Activated CD8-positive, alpha-beta T cell treated with anti-CD3 and anti-CD28 coated beads for 36 hours (primary cell): Measurements from ENCODE around the gene SLC22A23. TPM values are rescaled to one million over a fixed set of nuclear protein-coding genes. Genes with fewer than 3 reads are reported as not detected.

ENCODE experiments used
- ATAC-seq: fragments of 200-7000 bp; cut with Tn5 transposase; one replicate; pipeline ENCODE4 v1.10.0; 2021; ENCODE audit warnings: mild to moderate bottlenecking, moderate library complexity
- CTCF ChIA-PET: fragments of 350-600 bp; sonication (Branson Sonifier 250); formaldehyde crosslinking; loops from one replicate; lab custom pipeline; 2021; ENCODE audit warnings: antibody characterized with exemption; lab: Charles Lee
- POLR2A ChIA-PET: fragments of 350-600 bp; sonication (Branson Sonifier 250); formaldehyde crosslinking; loops from one replicate; lab custom pipeline; 2021; ENCODE audit warnings: antibody characterized with exemption; lab: Charles Lee
- DNase-seq: peaks from one replicate; pipeline ENCODE4 v3.0.0-alpha.2; 2020
- H3K27ac Mint-ChIP-seq: one replicate; pipeline ENCODE4 v1.8.0; 2021; ENCODE audit warnings: mild to moderate bottlenecking, mixed read lengths
- H3K27me3 Mint-ChIP-seq: one replicate; pipeline ENCODE4 v1.8.0; 2021; ENCODE audit warnings: mixed read lengths
- H3K36me3 Mint-ChIP-seq: one replicate; pipeline ENCODE4 v1.8.0; 2021; ENCODE audit warnings: low read depth, mixed read lengths
- H3K4me1 Mint-ChIP-seq: one replicate; pipeline ENCODE4 v1.8.0; 2021; ENCODE audit warnings: low read depth, mixed read lengths
- H3K4me3 Mint-ChIP-seq: one replicate; pipeline ENCODE4 v1.8.0; 2021; ENCODE audit warnings: mild to moderate bottlenecking, moderate library complexity, mixed read lengths
- H3K9me3 Mint-ChIP-seq: one replicate; pipeline ENCODE4 v1.8.0; 2021; ENCODE audit warnings: mixed read lengths
- CTCF ChIP-seq: fragments of 200-600 bp; IDR thresholded peaks from one replicate; pipeline ENCODE4 v1.8.0; 2022; ENCODE audit warnings: antibody characterized with exemption, mild to moderate bottlenecking
- intact Hi-C: fragments of 100-400 bp; cut with micrococcal nuclease; formaldehyde crosslinking; loops from one replicate; pipeline ENCODE4 v1.10.0; 2022
- total RNA-seq, 2 experiments: library from RNA; stranded (reverse); gene quantifications; one replicate each; pipeline ENCODE4 v1.2.3, GENCODE V29; 2021

SLC22A23 gene
- total RNA-seq, 2 experiments from 2014 or later, result 0.16 to 0.34 TPM

- ChIA-PET POLR2A (no interaction called here), CTCF (interaction anchor here (0.7 to 1.5 kb wide), 2 partner anchors 10 to 12 kb away, joined by 3 to 4 read pairs; no protein-coding TSS in a partner anchor)
- intact Hi-C loops, result no loop called here
- H3K36me3 Mint-ChIP-seq, result no peaks in the 10 kb centered on the region
- DNase-seq (no peak), ATAC-seq (no peak)
- H3K27ac Mint-ChIP-seq, result no peak overlapping the region
- H3K4me1 Mint-ChIP-seq, result no peaks in the 10 kb centered on the region
- no peaks in the 10 kb centered on the region for H3K27me3 Mint-ChIP-seq
- no peak for TF ChIP-seq CTCF
- no peaks in the 10 kb centered on the region for H3K9me3 Mint-ChIP-seq
- H3K4me3 Mint-ChIP-seq, result no peak overlapping the region
These were observed 165.5 kb downstream of the SLC22A23 start for GRCh38 chr6:3291346-3291745.

GRCh38 chr6:3290931-3291211 lies 166.0 kb downstream of the SLC22A23 start:
- Mint-ChIP-seq H3K27me3 (no peaks in the 10 kb centered on the region), H3K36me3 (no peaks in the 10 kb centered on the region), H3K4me3 (no peak overlapping the region), H3K27ac (no peak overlapping the region), H3K4me1 (no peaks in the 10 kb centered on the region), H3K9me3 (no peaks in the 10 kb centered on the region)
- CTCF ChIA-PET, result no interaction called here
- POLR2A ChIA-PET, result no interaction called here
- intact Hi-C loops, result no loop called here
- DNase-seq (no peak), ATAC-seq (no peak)
- no peak for TF ChIP-seq CTCF

- Mint-ChIP-seq H3K27ac (no peak overlapping the region), H3K4me1 (no peaks in the 10 kb centered on the region), H3K27me3 (no peaks in the 10 kb centered on the region), H3K36me3 (no peaks in the 10 kb centered on the region), H3K4me3 (no peak overlapping the region), H3K9me3 (no peaks in the 10 kb centered on the region)
- CTCF ChIA-PET, result interaction anchor here (1.1 kb wide), 1 partner anchor 11 kb away, joined by 3 read pairs; no protein-coding TSS in a partner anchor
- DNase-seq (no peak), ATAC-seq (no peak)
- POLR2A ChIA-PET, result interaction anchor here (0.7 kb wide), 1 partner anchor 885 kb away, joined by 3 read pairs; no protein-coding TSS in a partner anchor
- intact Hi-C loops, result no loop called here
- no peak for TF ChIP-seq CTCF
These were observed 166.5 kb downstream of the SLC22A23 start for GRCh38 chr6:3290149-3290930.

GRCh38 chr6:3289664-3290055 lies 167.2 kb downstream of the SLC22A23 start:
- Mint-ChIP-seq H3K27ac (no peak overlapping the region), H3K36me3 (no peaks in the 10 kb centered on the region), H3K9me3 (no peaks in the 10 kb centered on the region), H3K4me1 (no peaks in the 10 kb centered on the region), H3K4me3 (no peak overlapping the region), H3K27me3 (no peaks in the 10 kb centered on the region)
- intact Hi-C loops, result no loop called here
- DNase-seq (no peak), ATAC-seq (no peak)
- ChIA-PET CTCF (interaction anchor here (1.1 kb wide), 1 partner anchor 10 kb away, joined by 3 read pairs; no protein-coding TSS in a partner anchor), POLR2A (interaction anchor here (0.7 kb wide), 1 partner anchor 884 kb away, joined by 3 read pairs; no protein-coding TSS in a partner anchor)
- TF ChIP-seq CTCF, result no peak
